HEK293 (cell line): ENCODE data around the gene PRXL2B.

ENCODE experiments used
- CTCF ChIA-PET: fragments of 350-600 bp; formaldehyde crosslinking; extraction: SDS; loops from one replicate; lab custom pipeline; 2021; ENCODE audit warnings: antibody characterized with exemption; lab: Yijun Ruan, JAX
- POLR2A ChIA-PET: fragments of 300-600 bp; formaldehyde crosslinking; extraction: SDS; loops from one replicate; lab custom pipeline; 2020; ENCODE audit warnings: antibody characterized with exemption, inconsistent platforms; lab: Yijun Ruan, JAX
- H3K27ac ChIP-seq: fragments of 200-500 bp; sonication (Bioruptor generic); 2 replicates; pipeline ENCODE4 v1.5.1; 2014; ENCODE audit warnings: low read depth, low read length, control low read depth, inconsistent platforms; ENCODE audit errors: extremely low read depth
- H3K36me3 ChIP-seq, 2 experiments: fragments of 200-500 bp in 1 of 2; sonication (Bioruptor generic) in 1 of 2; 1 replicate in 1 of 2; 2 replicates in 1 of 2; pipeline ENCODE4 v1.5.1; 2014 to 2017; ENCODE audit warnings: inconsistent platforms in 2 of 2, low read length in 2 of 2; ENCODE audit not compliant: control insufficient read depth in 2 of 2, insufficient read depth in 1 of 2
- H3K4me1 ChIP-seq: fragments of 200-500 bp; sonication (Bioruptor generic); 2 replicates; pipeline ENCODE4 v1.5.1; 2014; ENCODE audit warnings: mild to moderate bottlenecking, low read length, inconsistent platforms; ENCODE audit not compliant: control insufficient read depth, insufficient read depth
- H3K4me3 ChIP-seq: 2 replicates; pipeline ENCODE4 v1.5.1; 2011; ENCODE audit warnings: low read depth, mild to moderate bottlenecking, control low read depth, low read length, moderate library complexity
- H3K9me3 ChIP-seq: fragments of 200-500 bp; sonication (Bioruptor generic); 2 replicates; pipeline ENCODE4 v1.5.1; 2014; ENCODE audit warnings: low read depth, low read length, inconsistent platforms; ENCODE audit not compliant: control insufficient read depth, insufficient read depth
- BCL11B ChIP-seq: fragments of 450-650 bp; formaldehyde crosslinking; IDR thresholded peaks from 2 replicates; pipeline ENCODE4 v1.5.1; 2016; ENCODE audit warnings: low read depth, missing biosample characterization, missing genetic modification characterization
- ELK4 ChIP-seq: IDR thresholded peaks from 2 replicates; pipeline ENCODE4 v1.6.1; 2011; ENCODE audit warnings: mild to moderate bottlenecking, low read depth, low read length, borderline replicate concordance
- KLF1 ChIP-seq: fragments of 450-650 bp; formaldehyde crosslinking; IDR thresholded peaks from 2 replicates; pipeline ENCODE4 v1.5.1; 2016; ENCODE audit warnings: missing biosample characterization, missing genetic modification characterization
- PRDM4 ChIP-seq: fragments of 450-650 bp; formaldehyde crosslinking; IDR thresholded peaks from 2 replicates; pipeline ENCODE4 v1.5.1; 2017; ENCODE audit warnings: missing biosample characterization, missing genetic modification characterization
- TCF7L2 ChIP-seq: IDR thresholded peaks from 2 replicates; pipeline ENCODE4 v1.6.1; 2011; ENCODE audit warnings: low read depth, mild to moderate bottlenecking, inconsistent platforms, low read length, moderate library complexity, borderline replicate concordance
- ZBTB20 ChIP-seq: fragments of 450-650 bp; formaldehyde crosslinking; IDR thresholded peaks from 2 replicates; pipeline ENCODE4 v1.5.1; 2016; ENCODE audit warnings: missing biosample characterization, missing genetic modification characterization
- ZFHX2 ChIP-seq: fragments of 450-650 bp; formaldehyde crosslinking; conservative IDR thresholded peaks from 2 replicates; pipeline ENCODE4 v1.5.1; 2016; ENCODE audit warnings: missing biosample characterization, missing genetic modification characterization
- ZNF140 ChIP-seq: fragments of 450-650 bp; formaldehyde crosslinking; IDR thresholded peaks from 2 replicates; pipeline ENCODE4 v1.5.1; 2016; ENCODE audit warnings: missing biosample characterization, missing genetic modification characterization
- ZNF184 ChIP-seq: fragments of 450-650 bp; IDR thresholded peaks from 2 replicates; pipeline ENCODE4 v1.5.1; 2018; ENCODE audit warnings: missing biosample characterization, mild to moderate bottlenecking, missing genetic modification characterization
- ZNF324 ChIP-seq: fragments of 450-650 bp; formaldehyde crosslinking; IDR thresholded peaks from 2 replicates; pipeline ENCODE4 v1.5.1; 2016; ENCODE audit warnings: missing biosample characterization, missing genetic modification characterization
- ZNF354C ChIP-seq: fragments of 450-650 bp; formaldehyde crosslinking; IDR thresholded peaks from 2 replicates; pipeline ENCODE4 v1.5.1; 2016; ENCODE audit warnings: missing biosample characterization, missing genetic modification characterization, low read depth, borderline replicate concordance
- ZNF416 ChIP-seq: fragments of 450-650 bp; formaldehyde crosslinking; IDR thresholded peaks from 2 replicates; pipeline ENCODE4 v1.5.1; 2016; ENCODE audit warnings: missing biosample characterization, missing genetic modification characterization
- ZNF571 ChIP-seq: fragments of 450-650 bp; formaldehyde crosslinking; IDR thresholded peaks from 2 replicates; pipeline ENCODE4 v1.5.0; 2017; ENCODE audit warnings: missing biosample characterization, missing genetic modification characterization
- ZNF623 ChIP-seq: fragments of 450-650 bp; formaldehyde crosslinking; IDR thresholded peaks from 2 replicates; pipeline ENCODE4 v1.5.1; 2016; ENCODE audit warnings: missing biosample characterization, missing genetic modification characterization
- ZNF654 ChIP-seq: fragments of 450-650 bp; formaldehyde crosslinking; IDR thresholded peaks from 2 replicates; pipeline ENCODE4 v1.5.1; 2016; ENCODE audit warnings: low read depth, missing biosample characterization, missing genetic modification characterization
- ZNF677 ChIP-seq: fragments of 450-650 bp; IDR thresholded peaks from 2 replicates; pipeline ENCODE4 v1.5.0; 2018; ENCODE audit warnings: missing biosample characterization, mild to moderate bottlenecking, missing genetic modification characterization, moderate library complexity
- ZNF777 ChIP-seq: fragments of 450-650 bp; formaldehyde crosslinking; IDR thresholded peaks from 2 replicates; pipeline ENCODE4 v1.5.1; 2017; ENCODE audit warnings: missing biosample characterization, missing genetic modification characterization, borderline replicate concordance

PRXL2B gene

GRCh38 chr1:2632051-2632430 lies 45.5 kb downstream of the PRXL2B start:
- H3K4me1 ChIP-seq = no peaks in the 10 kb centered on the region
- TF ChIP-seq BCL11B (tag by site-specific recombination) = no peak
- no peak for TF ChIP-seq ZNF140 (tag by site-specific recombination)
- no peak for TF ChIP-seq ZNF184 (tag by site-specific recombination)
- no peak for TF ChIP-seq ZNF416 (tag by site-specific recombination)
- TF ChIP-seq ZBTB20 (tag by site-specific recombination) = no peak
- TF ChIP-seq ZNF677 = no peak
- TF ChIP-seq ZNF623 (tag by site-specific recombination) = no peak
- no peak for TF ChIP-seq ZNF654
- TF ChIP-seq TCF7L2 = no peak
- TF ChIP-seq ZNF571 = no peak
- no peak overlapping the region for H3K27ac ChIP-seq
- CTCF ChIA-PET = interaction anchor here (0.6 kb wide), 2 partner anchors 22 to 207 kb away, joined by 3 read pairs; no protein-coding TSS in a partner anchor
- POLR2A ChIA-PET = interaction anchor here (0.5 kb wide), 1 partner anchor 16 kb away, joined by 3 read pairs; no protein-coding TSS in a partner anchor
- H3K36me3 ChIP-seq = no peaks in the 10 kb centered on the region
- no peaks in the 10 kb centered on the region for H3K9me3 ChIP-seq
- no peak overlapping the region for H3K4me3 ChIP-seq

GRCh38 chr1:2632561-2633361 lies 46.2 kb downstream of the PRXL2B start, which contains the start of gene MMEL1:
MMEL1 (minus strand) TSS chr1:2633016; CDS start chr1:2629484, 3,532 bp downstream.
- no peaks in the 10 kb centered on the region for H3K4me1 ChIP-seq
- no peak within 1 kb of the TSS for H3K4me3 ChIP-seq
- POLR2A ChIA-PET = no interaction called here
- no peak within 1 kb of the TSS for H3K27ac ChIP-seq
- TF ChIP-seq KLF1 (tag by site-specific recombination) (peak; percentile 65), PRDM4 (0 out of 2 replicates have a peak, but pooled peaks have one; percentile 38), ZNF140 (tag by site-specific recombination) (no peak), ZFHX2 (peak; percentile 24; the same call in 1 of the 2 replicates), ZNF354C (tag by site-specific recombination) (no peak), ZNF324 (tag by site-specific recombination) (no peak)
- no peaks in the 10 kb centered on the region for H3K36me3 ChIP-seq
- CTCF ChIA-PET = no interaction called here
- no peaks in the 10 kb centered on the region for H3K9me3 ChIP-seq

GRCh38 chr1:2633366-2633935 lies 46.9 kb downstream of the PRXL2B start:
- Histone ChIP-seq H3K9me3 (no peaks in the 10 kb centered on the region), H3K4me1 (no peaks in the 10 kb centered on the region), H3K4me3 (no peak overlapping the region), H3K27ac (no peak overlapping the region), H3K36me3 (no peaks in the 10 kb centered on the region)
- CTCF ChIA-PET = no interaction called here
- TF ChIP-seq ELK4 = no peak
- TF ChIP-seq ZNF777 (tag by site-specific recombination) = no peak
- POLR2A ChIA-PET = no interaction called here
